HepG2 (cell line): ENCODE data around the gene PRM2. TPM values are rescaled to one million over a fixed set of nuclear protein-coding genes. Genes with fewer than 3 reads are reported as not detected.

ENCODE experiments used
- ATF5 ChIP-seq: sonication (generic); formaldehyde crosslinking; IDR thresholded peaks from 2 replicates; pipeline ENCODE4 v1.4.0; 2020; ENCODE audit warnings: mild to moderate bottlenecking, low read depth, missing genetic modification reagents
- CEBPZ ChIP-seq: IDR thresholded peaks from 2 replicates; pipeline ENCODE4 v1.6.1; 2012; ENCODE audit warnings: low read length, improper control_type of control experiment
- HNF4A ChIP-seq: sonication (generic); formaldehyde crosslinking; IDR thresholded peaks from 2 replicates; pipeline ENCODE4 v1.4.0; 2020; ENCODE audit warnings: missing genetic modification reagents
- HOXD1 ChIP-seq: sonication (generic); formaldehyde crosslinking; IDR thresholded peaks from 2 replicates; pipeline ENCODE4 v1.5.0; 2020; ENCODE audit warnings: missing genetic modification reagents
- KAT7 ChIP-seq: IDR thresholded peaks from 2 replicates; pipeline ENCODE4 v1.6.1; 2018; ENCODE audit warnings: borderline replicate concordance, missing compliant biosample characterization
- KDM3A ChIP-seq: IDR thresholded peaks from 2 replicates; pipeline ENCODE4 v1.6.1; 2018; ENCODE audit warnings: low read depth, missing compliant biosample characterization
- RORA ChIP-seq: sonication (generic); formaldehyde crosslinking; IDR thresholded peaks from 2 replicates; pipeline ENCODE4 v1.5.0; 2020; ENCODE audit warnings: mild to moderate bottlenecking, missing genetic modification reagents, moderate library complexity
- SOX5 ChIP-seq: IDR thresholded peaks from 2 replicates; pipeline ENCODE4 v1.6.1; 2016; ENCODE audit warnings: borderline replicate concordance
- TOPORS ChIP-seq: sonication (generic); formaldehyde crosslinking; IDR thresholded peaks from 2 replicates; pipeline ENCODE4 v1.8.0; 2023; ENCODE audit warnings: mild to moderate bottlenecking, missing genetic modification reagents
- ZBTB14 ChIP-seq: sonication (generic); formaldehyde crosslinking; IDR thresholded peaks from 2 replicates; pipeline ENCODE4 v1.4.0; 2020; ENCODE audit warnings: missing genetic modification reagents
- ZBTB43 ChIP-seq: sonication (generic); formaldehyde crosslinking; conservative IDR thresholded peaks from 2 replicates; pipeline ENCODE4 v1.4.0; 2020; ENCODE audit warnings: missing genetic modification reagents
- ZNF337 ChIP-seq: sonication (generic); formaldehyde crosslinking; IDR thresholded peaks from 2 replicates; pipeline ENCODE4 v1.5.1; 2020; ENCODE audit warnings: missing genetic modification reagents, low read depth, mild to moderate bottlenecking, borderline replicate concordance
- ZNF354B ChIP-seq: sonication (generic); formaldehyde crosslinking; IDR thresholded peaks from 2 replicates; pipeline ENCODE4 v1.8.0; 2022; ENCODE audit warnings: mild to moderate bottlenecking, missing genetic modification reagents
- ZNF503 ChIP-seq: sonication (generic); formaldehyde crosslinking; IDR thresholded peaks from 2 replicates; pipeline ENCODE4 v1.4.0; 2020; ENCODE audit warnings: missing genetic modification reagents
- ZNF619 ChIP-seq: sonication (generic); formaldehyde crosslinking; IDR thresholded peaks from 2 replicates; pipeline ENCODE4 v1.4.0; 2020; ENCODE audit warnings: mild to moderate bottlenecking, missing genetic modification reagents
- ZNF83 ChIP-seq: sonication (generic); formaldehyde crosslinking; IDR thresholded peaks from 2 replicates; pipeline ENCODE4 v1.4.0; 2020; ENCODE audit warnings: missing genetic modification reagents, mild to moderate bottlenecking, borderline replicate concordance
- polyA plus RNA-seq, 8 experiments: library from polyadenylated mRNA; depleted of rRNA in 3 of 8; stranded (reverse) in 7 of 8; unstranded in 1 of 8; fragments of >200 nt; fragmentation: Illumina TruSeq in 4 of 8; extraction: Trizol in 4 of 8; gene quantifications; 2 replicates each; pipeline versions ENCODE4 v1.2.1 to v1.2.3, GENCODE V29; 2011 to 2016; ENCODE audit warnings: low read depth in 4 of 8, missing spikeins in 1 of 8, mixed read lengths in 1 of 8; ENCODE audit not compliant: insufficient read depth in 1 of 8
- total RNA-seq, 5 experiments: library from RNA; depleted of rRNA; stranded (reverse); fragments of >200 nt; fragmentation: Illumina TruSeq; extraction: Trizol; gene quantifications; 2 replicates each; pipeline ENCODE4 v1.2.3, GENCODE V29; 2016; ENCODE audit warnings: low read depth in 1 of 5

The PRM2 gene
- total and polyA plus RNA-seq, 2 of the 13 experiments (the other 11 are each of a cell fraction or from before 2014, with no cell fraction given) = 0.54 TPM; not detected in 1

- no peak for TF ChIP-seq KDM3A
- no peak for TF ChIP-seq ZNF83 (CRISPR knock-in tag)
- TF ChIP-seq ZNF503 = 0 out of 2 replicates have a peak, but pooled peaks have one; percentile 6
- no peak for TF ChIP-seq ATF5
- TF ChIP-seq ZBTB14 (CRISPR knock-in tag) = 0 out of 2 replicates have a peak, but pooled peaks have one; percentile 9
- no peak for TF ChIP-seq SOX5
- 0 out of 2 replicates have a peak, but pooled peaks have one; percentile 33 for TF ChIP-seq ZNF354B (CRISPR knock-in tag)
- TF ChIP-seq ZNF337 (CRISPR knock-in tag) = no peak
- TF ChIP-seq ZNF619 (CRISPR knock-in tag) = no peak
- peak; percentile 60 for TF ChIP-seq HNF4A (CRISPR knock-in tag)
- TF ChIP-seq RORA (CRISPR knock-in tag) = no peak
- TF ChIP-seq CEBPZ = no peak
- TF ChIP-seq ZBTB43 (CRISPR knock-in tag) = no peak
- peak; percentile 12; the same call in 1 of the 2 replicates for TF ChIP-seq KAT7 (CRISPR knock-in tag)
- TF ChIP-seq HOXD1 (CRISPR knock-in tag) = no peak
- TF ChIP-seq TOPORS (CRISPR knock-in tag) = no peak
These were observed 22.0 kb upstream of the PRM2 start (continued) for GRCh38 chr16:11298143-11298900.
